Measurements from ENCODE around the gene NAV3.

Gene NAV3

DNA sequence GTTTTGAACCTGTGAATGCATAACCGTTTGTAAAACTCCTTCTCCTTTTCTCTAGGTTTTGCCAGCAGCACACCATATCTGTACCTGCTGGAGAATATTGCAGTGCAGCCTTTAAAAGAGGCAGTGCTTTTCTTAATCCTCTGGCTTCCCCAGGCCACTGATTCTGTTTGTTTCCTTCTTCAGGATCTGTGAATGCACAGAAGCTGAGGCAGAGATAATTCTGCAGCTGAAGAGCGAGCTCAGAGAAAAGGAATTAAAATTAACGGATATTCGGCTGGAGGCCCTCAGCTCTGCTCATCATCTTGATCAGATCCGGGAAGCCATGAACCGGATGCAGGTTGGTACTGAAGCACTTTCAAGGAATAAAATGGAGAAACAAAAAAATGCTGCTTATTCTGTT is 348.7 kb downstream of the NAV3 start:
- no peak overlapping the region for H3K27ac ChIP-seq (ENCODE audit: low read depth, low read length)
- peaks cover 4% of the 10 kb centered on the region for H3K4me1 ChIP-seq (ENCODE audit: insufficient read depth, low read length)
- no peak overlapping the region for H3K4me3 ChIP-seq (ENCODE audit: low read depth in 1 of 2, low read length in 2 of 2)
- H3K27me3 ChIP-seq (ENCODE audit: control insufficient read depth in 1 of 2, insufficient read depth in 2 of 2, low read length in 2 of 2): no peaks in the 10 kb centered on the region
- no peak overlapping the region for H3K9ac ChIP-seq (ENCODE audit: low read length)
- no peaks in the 10 kb centered on the region for H3K36me3 ChIP-seq (ENCODE audit: insufficient read depth, low read length)
- H3K9me3 ChIP-seq (ENCODE audit: low read length): no peaks in the 10 kb centered on the region

DNA sequence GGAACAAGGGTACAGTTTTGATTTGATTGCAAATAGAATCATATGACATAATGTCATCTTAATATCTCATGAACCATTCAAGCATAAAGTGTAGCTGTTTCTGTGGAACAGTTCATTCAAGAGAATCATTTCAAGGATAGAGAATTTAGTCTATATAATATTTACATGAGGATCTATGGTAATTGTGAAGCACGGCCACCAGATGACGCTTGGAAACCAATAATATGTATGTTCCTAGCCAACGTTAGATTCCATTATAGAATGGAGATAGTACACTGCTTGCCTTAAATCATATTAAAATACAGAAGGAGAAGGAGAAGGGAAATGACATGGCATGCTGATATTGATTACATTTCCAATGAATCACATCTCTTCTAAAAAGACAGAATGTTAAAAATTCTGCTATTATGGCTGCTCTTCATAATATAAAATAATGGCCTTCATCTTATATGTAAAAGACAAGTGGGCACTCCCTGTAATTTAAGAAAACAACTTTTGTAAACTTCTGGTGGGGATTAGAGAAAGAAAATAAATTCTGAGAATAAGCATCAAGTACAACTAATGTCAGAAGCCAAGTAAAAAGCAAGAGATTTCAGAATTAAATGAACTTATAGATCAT is 351.0 kb downstream of the NAV3 start:
- Histone ChIP-seq H3K4me3 (ENCODE audit: low read depth in 1 of 2, low read length in 2 of 2) (no peak overlapping the region), H3K9ac (ENCODE audit: low read length) (no peak overlapping the region), H3K4me1 (ENCODE audit: insufficient read depth, low read length) (peaks cover 4% of the 10 kb centered on the region), H3K36me3 (ENCODE audit: insufficient read depth, low read length) (no peaks in the 10 kb centered on the region), H3K27me3 (ENCODE audit: control insufficient read depth in 1 of 2, insufficient read depth in 2 of 2, low read length in 2 of 2) (no peaks in the 10 kb centered on the region), H3K9me3 (ENCODE audit: low read length) (no peaks in the 10 kb centered on the region), H3K27ac (ENCODE audit: low read depth, low read length) (no peak overlapping the region)

DNA sequence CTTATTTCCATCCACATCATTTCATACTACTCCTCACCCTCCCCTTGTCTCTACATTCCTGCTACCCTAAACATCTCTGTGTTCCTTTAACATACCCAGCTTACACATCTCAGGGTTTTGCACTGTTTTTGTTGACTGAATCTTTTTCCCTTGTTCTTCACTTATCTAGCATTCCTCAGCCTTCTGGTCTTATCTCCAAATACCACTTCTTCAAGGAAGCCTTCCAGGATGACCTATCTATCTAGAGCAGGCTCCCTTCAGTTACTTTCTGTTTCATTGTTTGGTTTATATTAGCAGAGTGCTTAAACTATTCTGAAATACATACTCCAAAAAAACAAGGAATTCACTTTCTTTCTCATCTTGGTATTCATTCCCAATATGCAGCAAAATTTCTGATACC is 353.1 kb downstream of the NAV3 start:
- Histone ChIP-seq H3K4me1 (ENCODE audit: insufficient read depth, low read length) (peaks cover 4% of the 10 kb centered on the region), H3K36me3 (ENCODE audit: insufficient read depth, low read length) (no peaks in the 10 kb centered on the region), H3K4me3 (ENCODE audit: low read depth in 1 of 2, low read length in 2 of 2) (no peak overlapping the region), H3K27ac (ENCODE audit: low read depth, low read length) (no peak overlapping the region), H3K27me3 (ENCODE audit: control insufficient read depth in 1 of 2, insufficient read depth in 2 of 2, low read length in 2 of 2) (no peaks in the 10 kb centered on the region), H3K9me3 (ENCODE audit: low read length) (no peaks in the 10 kb centered on the region), H3K9ac (ENCODE audit: low read length) (no peak overlapping the region)

DNA sequence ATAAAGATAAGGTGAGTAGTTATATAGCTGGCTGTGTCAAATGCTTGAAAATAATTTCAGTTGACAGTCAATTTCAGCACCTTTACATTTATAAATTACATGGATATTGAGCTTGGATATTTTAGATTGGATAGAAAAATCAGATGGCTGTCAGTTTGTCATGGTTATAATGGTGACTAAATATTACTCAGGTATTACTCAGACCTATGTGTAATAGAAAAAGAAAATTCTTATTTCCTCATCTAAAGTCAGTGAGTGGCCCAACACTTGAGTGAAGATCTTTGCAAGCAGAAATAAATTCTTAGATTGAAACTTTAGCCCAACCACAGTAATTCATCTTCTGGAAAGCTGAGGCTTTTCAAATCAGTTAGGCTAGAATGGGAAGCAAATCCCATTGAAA is 354.4 kb downstream of the NAV3 start:
- Histone ChIP-seq H3K9me3 (ENCODE audit: low read length) (no peaks in the 10 kb centered on the region), H3K27ac (ENCODE audit: low read depth, low read length) (no peak overlapping the region), H3K27me3 (ENCODE audit: control insufficient read depth in 1 of 2, insufficient read depth in 2 of 2, low read length in 2 of 2) (no peaks in the 10 kb centered on the region), H3K4me1 (ENCODE audit: insufficient read depth, low read length) (peaks cover 4% of the 10 kb centered on the region), H3K9ac (ENCODE audit: low read length) (no peak overlapping the region), H3K4me3 (ENCODE audit: low read depth in 1 of 2, low read length in 2 of 2) (no peak overlapping the region), H3K36me3 (ENCODE audit: insufficient read depth, low read length) (no peaks in the 10 kb centered on the region)

DNA sequence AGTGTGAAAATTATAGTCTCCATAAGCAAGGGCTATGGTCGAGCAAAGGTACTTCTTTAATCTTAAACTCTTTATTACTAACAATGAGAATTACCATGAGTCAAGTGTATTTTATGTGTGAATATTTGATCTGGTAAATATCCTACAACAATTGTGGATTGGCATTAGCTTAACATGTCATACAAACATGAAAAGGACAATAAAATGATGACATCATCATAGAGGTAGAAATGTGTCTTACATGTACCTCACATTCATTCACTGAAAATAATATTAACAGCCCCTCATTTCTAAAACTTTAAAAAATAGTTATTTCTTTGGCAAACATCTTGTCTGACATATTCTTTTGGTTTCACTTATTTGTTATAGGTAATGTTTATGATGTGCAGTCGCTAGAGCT is 355.0 kb downstream of the NAV3 start:
- peaks cover 4% of the 10 kb centered on the region for H3K4me1 ChIP-seq (ENCODE audit: insufficient read depth, low read length)
- no peak overlapping the region for H3K9ac ChIP-seq (ENCODE audit: low read length)
- no peaks in the 10 kb centered on the region for H3K9me3 ChIP-seq (ENCODE audit: low read length)
- no peaks in the 10 kb centered on the region for H3K27me3 ChIP-seq (ENCODE audit: control insufficient read depth in 1 of 2, insufficient read depth in 2 of 2, low read length in 2 of 2)
- H3K36me3 ChIP-seq (ENCODE audit: insufficient read depth, low read length): no peaks in the 10 kb centered on the region
- no peak overlapping the region for H3K4me3 ChIP-seq (ENCODE audit: low read depth in 1 of 2, low read length in 2 of 2)
- no peak overlapping the region for H3K27ac ChIP-seq (ENCODE audit: low read depth, low read length)

DNA sequence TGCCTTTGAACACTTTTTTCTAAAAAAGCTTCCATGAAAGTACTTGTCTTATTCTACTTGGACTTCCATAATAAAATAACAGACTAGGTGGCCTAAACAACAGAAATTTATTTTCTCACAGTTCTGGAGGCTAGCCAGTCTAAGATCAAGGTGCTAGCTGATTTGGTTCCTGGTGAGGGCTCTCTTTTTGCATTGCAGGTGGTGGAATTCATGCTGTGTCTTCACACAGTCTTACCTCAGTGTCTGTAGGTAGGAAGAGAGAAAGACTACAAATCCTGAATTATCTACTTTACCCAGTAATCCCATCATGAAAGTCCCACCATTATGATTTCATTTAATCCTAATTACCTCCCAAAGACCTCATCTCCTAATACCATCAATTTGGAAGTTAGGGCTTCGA is 356.0 kb downstream of the NAV3 start:
- Histone ChIP-seq H3K4me1 (ENCODE audit: insufficient read depth, low read length) (peaks cover 4% of the 10 kb centered on the region), H3K9me3 (ENCODE audit: low read length) (no peaks in the 10 kb centered on the region), H3K36me3 (ENCODE audit: insufficient read depth, low read length) (no peaks in the 10 kb centered on the region), H3K27me3 (ENCODE audit: control insufficient read depth in 1 of 2, insufficient read depth in 2 of 2, low read length in 2 of 2) (no peaks in the 10 kb centered on the region), H3K4me3 (ENCODE audit: low read depth in 1 of 2, low read length in 2 of 2) (no peak overlapping the region), H3K9ac (ENCODE audit: low read length) (no peak overlapping the region), H3K27ac (ENCODE audit: low read depth, low read length) (no peak overlapping the region)

DNA sequence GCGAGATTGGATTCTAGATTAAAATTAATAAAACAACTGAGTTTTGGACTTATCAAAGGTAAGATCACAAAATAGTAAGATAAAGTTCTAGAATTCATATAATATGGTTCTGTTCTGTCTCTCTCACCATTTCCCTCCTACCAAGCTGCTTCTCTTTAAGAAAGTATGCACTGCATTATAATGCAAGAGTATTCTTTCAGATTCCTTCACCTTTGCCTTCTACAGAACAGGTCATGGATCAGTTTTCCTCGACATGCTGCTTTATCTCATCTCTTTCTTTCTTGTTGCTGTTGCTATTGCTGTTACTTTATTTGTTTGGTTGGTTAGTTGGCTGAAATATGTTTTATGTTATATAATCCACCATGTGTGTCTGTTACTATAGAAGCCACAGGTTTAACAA is 357.0 kb downstream of the NAV3 start:
- no peak overlapping the region for H3K9ac ChIP-seq (ENCODE audit: low read length)
- no peak overlapping the region for H3K27ac ChIP-seq (ENCODE audit: low read depth, low read length)
- H3K4me3 ChIP-seq (ENCODE audit: low read depth in 1 of 2, low read length in 2 of 2): no peak overlapping the region
- no peaks in the 10 kb centered on the region for H3K36me3 ChIP-seq (ENCODE audit: insufficient read depth, low read length)
- no peaks in the 10 kb centered on the region for H3K27me3 ChIP-seq (ENCODE audit: control insufficient read depth in 1 of 2, insufficient read depth in 2 of 2, low read length in 2 of 2)
- peaks cover 4% of the 10 kb centered on the region for H3K4me1 ChIP-seq (ENCODE audit: insufficient read depth, low read length)
- no peaks in the 10 kb centered on the region for H3K9me3 ChIP-seq (ENCODE audit: low read length)

DNA sequence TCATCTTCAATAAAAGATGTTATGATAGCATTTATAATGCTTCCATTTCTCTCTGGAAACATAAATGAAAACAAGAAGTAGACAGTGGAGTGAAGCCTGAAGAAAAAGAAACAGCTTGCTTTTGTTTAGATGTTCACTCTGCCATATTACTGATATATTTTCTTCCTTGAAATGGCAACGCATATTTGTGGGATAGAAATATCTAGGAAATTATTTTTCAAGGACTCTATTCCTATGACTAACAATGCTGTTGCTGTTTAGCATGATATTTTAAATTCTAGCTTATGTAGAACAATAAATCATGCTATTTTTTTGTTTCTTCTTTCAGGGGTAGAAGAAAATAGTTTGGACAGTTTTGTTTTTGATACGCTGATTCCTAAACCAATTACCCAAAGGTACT is 359.0 kb downstream of the NAV3 start:
- no peak overlapping the region for H3K9ac ChIP-seq (ENCODE audit: low read length)
- H3K4me1 ChIP-seq (ENCODE audit: insufficient read depth, low read length): no peaks in the 10 kb centered on the region
- no peak overlapping the region for H3K4me3 ChIP-seq (ENCODE audit: low read depth in 1 of 2, low read length in 2 of 2)
- H3K36me3 ChIP-seq (ENCODE audit: insufficient read depth, low read length): no peaks in the 10 kb centered on the region
- H3K27ac ChIP-seq (ENCODE audit: low read depth, low read length): no peak overlapping the region
- H3K27me3 ChIP-seq (ENCODE audit: control insufficient read depth in 1 of 2, insufficient read depth in 2 of 2, low read length in 2 of 2): no peaks in the 10 kb centered on the region
- H3K9me3 ChIP-seq (ENCODE audit: low read length): no peaks in the 10 kb centered on the region

DNA sequence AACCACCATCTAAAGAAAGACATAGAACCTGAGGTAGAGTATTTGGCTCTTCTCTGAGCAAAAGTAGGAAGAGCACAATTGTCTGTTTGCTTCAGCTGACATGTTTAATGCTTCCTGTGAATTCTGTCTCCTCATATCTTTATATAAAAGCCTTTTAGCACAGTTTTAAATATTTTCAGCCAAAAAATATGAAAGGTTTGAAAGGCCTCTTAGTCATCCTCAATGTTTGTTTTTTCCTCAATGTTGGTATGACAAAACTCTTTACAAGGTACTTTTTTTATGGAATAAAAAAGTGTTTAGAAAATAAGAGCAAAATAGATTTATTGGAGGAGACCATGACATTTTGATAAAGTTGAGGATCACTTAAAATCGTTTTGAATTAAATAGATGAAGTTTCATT is 360.9 kb downstream of the NAV3 start:
- Histone ChIP-seq H3K36me3 (ENCODE audit: insufficient read depth, low read length) (no peaks in the 10 kb centered on the region), H3K4me3 (ENCODE audit: low read depth in 1 of 2, low read length in 2 of 2) (no peak overlapping the region), H3K4me1 (ENCODE audit: insufficient read depth, low read length) (no peaks in the 10 kb centered on the region), H3K27ac (ENCODE audit: low read depth, low read length) (no peak overlapping the region), H3K9ac (ENCODE audit: low read length) (no peak overlapping the region), H3K9me3 (ENCODE audit: low read length) (no peaks in the 10 kb centered on the region), H3K27me3 (ENCODE audit: control insufficient read depth in 1 of 2, insufficient read depth in 2 of 2, low read length in 2 of 2) (no peaks in the 10 kb centered on the region)

DNA sequence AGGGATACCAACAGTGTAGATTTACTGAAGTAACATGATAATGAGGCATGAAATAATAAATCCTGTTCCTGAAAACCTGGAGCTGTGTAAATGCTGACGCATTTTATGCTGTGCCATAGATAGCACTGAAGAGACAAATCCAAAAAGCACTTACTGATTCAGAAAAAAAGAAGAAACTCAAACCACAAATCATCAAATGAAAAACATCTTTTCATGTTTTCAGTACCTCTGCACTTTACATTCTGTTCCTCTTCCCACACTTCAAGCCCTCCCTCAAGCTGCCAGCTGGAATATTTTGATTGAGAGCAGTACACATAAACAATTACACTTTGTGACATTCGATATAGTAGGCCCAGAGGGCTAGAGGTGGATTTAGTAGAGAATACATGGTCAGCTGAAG is 362.3 kb downstream of the NAV3 start:
- Histone ChIP-seq H3K27ac (ENCODE audit: low read depth, low read length) (no peak overlapping the region), H3K27me3 (ENCODE audit: control insufficient read depth in 1 of 2, insufficient read depth in 2 of 2, low read length in 2 of 2) (no peaks in the 10 kb centered on the region), H3K9me3 (ENCODE audit: low read length) (no peaks in the 10 kb centered on the region), H3K36me3 (ENCODE audit: insufficient read depth, low read length) (no peaks in the 10 kb centered on the region), H3K4me1 (ENCODE audit: insufficient read depth, low read length) (no peaks in the 10 kb centered on the region), H3K9ac (ENCODE audit: low read length) (no peak overlapping the region), H3K4me3 (ENCODE audit: low read depth in 1 of 2, low read length in 2 of 2) (no peak overlapping the region)

DNA sequence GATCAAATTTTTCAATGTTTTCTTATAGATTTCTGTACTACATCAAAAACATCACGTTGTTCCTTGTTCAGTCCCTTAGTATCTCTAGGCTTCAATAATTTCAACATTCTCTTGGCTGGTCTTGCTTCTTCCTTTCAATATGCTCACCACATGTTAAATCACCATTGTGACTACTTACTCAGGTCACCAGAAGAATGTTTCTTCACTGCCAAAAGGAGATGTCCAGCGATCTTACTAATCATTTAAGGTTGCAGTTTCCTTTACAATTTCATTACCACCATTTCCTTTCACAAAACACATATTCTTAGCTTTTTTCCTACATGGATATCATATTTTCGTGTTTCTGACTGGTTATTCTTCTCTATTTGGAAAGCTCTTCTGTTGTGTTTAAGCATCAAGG is 363.8 kb downstream of the NAV3 start:
- H3K4me1 ChIP-seq (ENCODE audit: insufficient read depth, low read length): no peaks in the 10 kb centered on the region
- H3K27ac ChIP-seq (ENCODE audit: low read depth, low read length): no peak overlapping the region
- no peak overlapping the region for H3K9ac ChIP-seq (ENCODE audit: low read length)
- H3K9me3 ChIP-seq (ENCODE audit: low read length): no peaks in the 10 kb centered on the region
- H3K4me3 ChIP-seq (ENCODE audit: low read depth in 1 of 2, low read length in 2 of 2): no peak overlapping the region
- H3K36me3 ChIP-seq (ENCODE audit: insufficient read depth, low read length): no peaks in the 10 kb centered on the region
- H3K27me3 ChIP-seq (ENCODE audit: control insufficient read depth in 1 of 2, insufficient read depth in 2 of 2, low read length in 2 of 2): no peaks in the 10 kb centered on the region

DNA sequence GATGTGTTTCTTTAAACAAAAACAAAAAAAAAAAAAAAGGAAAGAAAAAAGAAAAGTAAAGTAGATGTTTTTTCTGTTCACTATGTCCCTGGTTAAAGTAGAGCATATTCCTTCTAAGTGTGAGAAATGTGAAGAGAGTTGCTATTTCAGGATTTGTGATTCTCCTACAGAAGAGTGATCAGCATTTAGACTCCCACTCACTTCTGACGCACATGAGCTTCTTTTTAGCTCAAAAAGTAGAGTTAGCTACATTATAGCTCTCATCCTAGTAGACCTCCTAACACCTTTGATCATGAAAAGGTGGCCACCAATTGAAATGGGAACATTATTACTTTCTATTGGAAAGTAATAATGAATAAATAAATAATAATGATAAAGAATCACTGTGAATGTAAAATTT is 368.2 kb downstream of the NAV3 start:
- Histone ChIP-seq H3K27me3 (ENCODE audit: control insufficient read depth in 1 of 2, insufficient read depth in 2 of 2, low read length in 2 of 2) (no peaks in the 10 kb centered on the region), H3K36me3 (ENCODE audit: insufficient read depth, low read length) (no peaks in the 10 kb centered on the region), H3K4me1 (ENCODE audit: insufficient read depth, low read length) (peaks cover 4% of the 10 kb centered on the region), H3K9ac (ENCODE audit: low read length) (no peak overlapping the region), H3K9me3 (ENCODE audit: low read length) (no peaks in the 10 kb centered on the region), H3K27ac (ENCODE audit: low read depth, low read length) (no peak overlapping the region), H3K4me3 (ENCODE audit: low read depth in 1 of 2, low read length in 2 of 2) (no peak overlapping the region)
